Activated T-cell treated with anti-CD3 and anti-CD28 coated beads for 1 hour (primary cell): ENCODE data around the gene TNPO2.

ENCODE experiments used
- DNase-seq: peaks from one replicate; pipeline ENCODE4 v3.0.0-alpha.2; 2020; ENCODE audit warnings: low read depth

TNPO2 gene

DNA sequence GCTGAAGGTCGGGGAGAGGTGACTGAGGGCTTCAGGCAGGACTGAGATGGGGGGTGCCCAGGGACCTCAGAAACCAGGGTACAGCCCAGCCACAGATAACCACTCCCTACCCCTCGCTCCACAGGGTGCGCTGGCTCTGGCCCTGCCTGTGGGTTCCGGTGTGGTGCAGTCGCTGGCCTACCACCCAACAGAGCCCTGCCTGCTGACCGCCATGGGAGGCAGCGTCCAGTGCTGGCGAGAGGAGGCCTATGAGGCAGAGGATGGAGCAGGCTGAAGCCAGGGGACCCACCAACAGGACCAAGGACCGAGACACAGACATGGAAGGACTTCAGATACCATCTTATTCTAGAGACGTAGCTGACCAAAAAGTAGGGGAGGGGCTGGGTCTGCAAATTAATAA lies 48.3 kb downstream of the TNPO2 start:
- no peak for DNase-seq

DNA sequence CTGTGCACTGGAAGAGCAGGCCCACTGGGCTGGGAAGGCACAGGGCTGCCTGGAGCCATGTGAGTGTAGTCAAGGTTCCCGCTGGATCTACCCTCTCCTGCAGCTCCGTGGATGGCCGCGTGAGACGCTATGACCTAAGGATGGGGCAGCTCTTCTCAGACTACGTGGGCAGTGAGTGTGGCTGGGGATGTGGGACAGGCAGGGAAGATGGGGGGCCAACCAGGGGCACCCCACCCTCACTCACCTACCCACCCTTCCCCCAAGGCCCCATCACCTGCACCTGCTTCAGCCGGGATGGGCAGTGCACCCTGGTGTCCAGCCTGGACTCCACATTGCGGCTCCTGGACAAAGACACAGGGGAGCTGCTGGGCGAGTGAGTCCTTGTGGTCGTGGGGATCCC lies 51.0 kb downstream of the TNPO2 start:
- DNase-seq: no peak

DNA sequence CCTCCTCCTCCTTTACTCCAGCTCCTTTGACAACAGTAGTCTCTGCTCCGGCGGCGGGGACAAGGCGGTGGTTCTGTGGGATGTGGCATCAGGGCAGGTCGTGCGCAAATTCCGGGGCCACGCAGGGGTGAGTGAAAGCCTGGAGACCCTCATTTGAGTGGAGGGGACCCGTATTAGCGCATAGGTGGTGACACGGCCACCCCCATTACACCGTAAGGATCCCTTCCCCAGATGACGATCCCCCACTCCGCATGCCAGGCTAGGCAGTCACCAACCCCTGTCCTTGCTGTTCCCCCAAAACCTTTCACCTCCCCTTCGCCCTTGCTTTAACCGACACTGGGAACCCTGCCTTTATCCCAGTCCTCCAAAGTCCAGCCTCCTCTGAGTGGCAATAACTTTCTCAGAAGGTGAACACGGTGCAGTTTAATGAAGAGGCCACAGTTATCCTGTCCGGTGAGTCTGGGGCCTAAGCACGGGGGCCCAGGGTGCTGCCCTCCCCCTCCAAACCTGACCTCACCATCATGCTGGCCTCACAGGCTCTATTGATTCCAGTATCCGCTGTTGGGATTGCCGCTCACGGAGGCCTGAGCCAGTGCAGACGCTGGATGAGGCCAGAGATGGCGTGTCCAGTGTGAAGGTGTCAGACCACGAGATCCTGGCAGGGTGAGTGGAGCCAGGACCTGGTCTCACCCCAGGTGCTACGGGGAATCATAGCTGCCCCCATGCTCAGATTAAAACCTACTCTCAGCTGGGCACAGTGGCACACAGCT lies 53.4 kb downstream of the TNPO2 start:
- no peak for DNase-seq

DNA sequence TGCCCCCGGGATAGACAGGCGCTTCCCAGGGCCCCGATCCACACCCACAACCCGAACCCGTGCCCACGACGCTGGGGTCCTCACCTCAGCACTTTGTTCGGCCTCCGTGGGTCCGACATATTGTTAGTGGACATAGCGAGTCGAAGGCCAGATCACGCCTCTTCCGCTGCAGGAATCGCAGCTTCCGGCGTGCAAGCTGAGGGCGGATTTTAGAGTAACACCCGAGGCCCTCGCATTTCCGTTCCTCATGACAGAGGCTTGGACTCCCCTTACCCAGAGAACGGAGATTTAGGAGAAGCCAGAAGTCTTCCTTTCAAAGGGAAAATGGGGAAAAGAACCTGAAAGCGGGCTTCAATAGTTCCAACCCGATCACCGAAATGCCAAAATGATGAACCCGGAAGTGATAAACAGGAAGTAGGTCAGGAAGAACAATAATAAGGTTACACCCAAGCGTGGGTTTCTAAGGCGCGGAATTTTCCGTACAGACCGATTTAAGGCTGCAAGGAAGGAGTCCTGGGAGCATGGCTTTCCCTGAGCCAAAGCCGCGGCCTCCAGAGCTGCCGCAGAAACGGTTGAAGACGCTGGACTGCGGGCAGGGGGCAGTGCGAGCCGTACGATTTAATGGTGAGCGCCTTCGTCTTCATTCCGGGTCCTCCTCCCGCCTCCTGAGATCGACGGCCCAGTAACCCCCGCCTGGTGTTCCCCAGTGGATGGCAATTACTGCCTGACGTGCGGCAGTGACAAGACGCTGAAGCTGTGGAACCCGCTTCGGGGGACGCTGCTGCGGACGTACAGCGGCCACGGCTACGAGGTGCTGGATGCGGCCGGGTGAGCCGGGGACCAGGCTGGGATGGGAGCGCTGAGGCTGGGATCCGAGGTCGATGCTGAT lies 54.2 kb downstream of the TNPO2 start:
- DNase-seq: peak; percentile 68

DNA sequence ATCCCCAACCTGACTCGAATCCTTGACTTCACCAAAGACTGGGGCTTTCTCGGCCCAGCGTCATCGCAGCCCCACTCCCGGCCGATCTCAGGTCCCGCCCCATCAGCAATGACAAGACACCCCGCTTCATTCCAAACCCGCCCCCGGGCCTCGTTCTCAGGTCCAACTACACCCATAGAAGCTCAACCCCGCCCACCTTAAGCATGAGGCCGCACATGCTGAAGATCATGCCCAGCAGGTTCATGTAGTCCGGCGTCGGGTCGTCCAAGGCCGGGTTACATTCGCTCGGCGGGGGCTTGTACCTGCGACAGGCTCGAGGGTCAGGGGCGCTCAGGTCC lies 54.8 kb downstream of the TNPO2 start:
- peak; percentile 45 for DNase-seq

DNA sequence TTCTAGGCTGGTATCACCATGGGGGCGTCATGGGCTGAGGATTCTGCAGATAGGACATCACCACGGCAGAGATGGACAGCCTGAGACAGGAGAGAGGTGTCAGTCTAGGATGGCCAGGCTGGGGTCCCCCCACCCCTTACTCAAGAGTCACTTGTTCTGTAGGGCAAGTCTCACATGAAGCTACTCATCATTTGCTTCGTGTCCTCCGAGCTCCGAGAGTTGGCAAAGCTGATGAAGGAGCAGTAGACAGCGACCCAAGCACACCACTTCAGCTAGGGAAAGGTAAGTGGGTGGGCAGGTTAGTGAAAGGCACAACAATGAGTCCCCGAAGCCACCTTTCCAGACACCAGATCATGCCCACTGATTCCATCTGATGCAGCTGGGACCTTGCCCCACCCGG lies 55.4 kb downstream of the TNPO2 start:
- DNase-seq: no peak

DNA sequence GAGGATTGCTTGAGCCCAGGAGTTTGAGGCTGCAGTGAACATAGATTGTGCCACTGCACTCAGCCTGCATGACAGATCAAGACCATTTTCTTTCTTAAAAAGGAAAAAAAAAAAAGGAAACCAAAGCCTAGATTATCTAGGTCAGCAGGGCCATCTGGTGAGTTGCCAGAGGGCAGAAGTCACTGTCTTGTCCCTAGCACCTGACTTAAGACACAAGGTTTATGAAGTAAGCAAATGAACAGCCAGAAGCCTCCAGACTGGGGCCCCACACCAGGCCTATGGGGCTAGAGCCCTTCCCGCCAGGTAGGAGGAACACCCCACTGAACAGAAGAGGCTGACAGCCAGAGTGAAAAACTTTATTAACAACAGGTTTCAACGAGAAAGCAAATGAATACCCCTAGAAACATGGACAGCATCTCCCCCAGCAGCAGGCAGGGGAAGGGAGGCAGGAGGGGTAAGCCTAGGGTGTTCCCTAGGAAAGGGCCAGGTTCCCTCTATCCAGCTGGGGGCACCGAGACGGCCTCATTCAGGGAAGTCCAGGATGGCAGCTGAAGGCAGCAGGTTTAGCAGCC lies 55.9 kb downstream of the TNPO2 start:
- DNase-seq: no peak

DNA sequence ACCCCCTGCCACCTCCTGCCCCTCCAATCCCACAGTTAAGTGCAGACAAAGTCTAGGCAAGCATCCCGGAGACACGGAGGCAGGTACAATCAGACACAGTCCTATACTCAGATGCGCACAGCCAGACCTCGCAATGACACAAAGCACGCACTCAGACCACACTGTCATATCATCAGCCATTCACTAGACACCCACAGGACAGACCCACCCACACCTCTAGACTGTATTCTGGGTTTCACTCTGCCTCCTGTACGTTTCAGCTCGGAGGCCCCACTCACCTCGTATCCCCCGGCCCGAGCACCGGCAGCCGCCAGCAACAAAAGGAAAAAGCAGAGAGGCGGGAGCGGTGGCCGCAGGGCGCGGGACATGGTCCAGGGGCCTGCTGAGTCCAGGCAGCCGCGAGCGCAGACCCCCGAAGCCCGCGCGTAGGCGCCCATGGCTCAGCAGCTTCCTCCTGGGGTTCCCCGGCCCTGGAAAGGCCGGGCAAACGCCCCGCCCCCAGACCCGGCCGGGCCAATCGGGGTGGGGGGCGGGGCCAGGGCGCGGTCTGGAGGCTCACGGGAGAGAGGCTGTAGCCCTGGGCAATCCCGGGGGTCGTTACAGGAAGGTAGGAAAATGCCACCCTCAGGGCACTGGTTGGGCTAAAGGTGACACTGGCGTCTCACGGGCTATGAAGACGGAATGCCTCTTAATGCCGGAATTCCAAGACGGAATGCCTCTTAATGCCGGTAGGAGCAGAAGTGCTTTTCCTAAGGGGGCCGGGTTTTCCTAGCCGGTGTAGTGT lies 57.3 kb downstream of the TNPO2 start, which contains the start of the genes MAN2B1 and WDR83:
MAN2B1 (minus strand) TSS at position 478 of the 784 bp plus-strand sequence; CDS start at position 437, 41 bp downstream.
WDR83 (plus strand) TSS at position 543 of the 784 bp plus-strand sequence. CDS start 2,984 bp downstream, outside the sequence.
- peak; percentile 70 for DNase-seq

DNA sequence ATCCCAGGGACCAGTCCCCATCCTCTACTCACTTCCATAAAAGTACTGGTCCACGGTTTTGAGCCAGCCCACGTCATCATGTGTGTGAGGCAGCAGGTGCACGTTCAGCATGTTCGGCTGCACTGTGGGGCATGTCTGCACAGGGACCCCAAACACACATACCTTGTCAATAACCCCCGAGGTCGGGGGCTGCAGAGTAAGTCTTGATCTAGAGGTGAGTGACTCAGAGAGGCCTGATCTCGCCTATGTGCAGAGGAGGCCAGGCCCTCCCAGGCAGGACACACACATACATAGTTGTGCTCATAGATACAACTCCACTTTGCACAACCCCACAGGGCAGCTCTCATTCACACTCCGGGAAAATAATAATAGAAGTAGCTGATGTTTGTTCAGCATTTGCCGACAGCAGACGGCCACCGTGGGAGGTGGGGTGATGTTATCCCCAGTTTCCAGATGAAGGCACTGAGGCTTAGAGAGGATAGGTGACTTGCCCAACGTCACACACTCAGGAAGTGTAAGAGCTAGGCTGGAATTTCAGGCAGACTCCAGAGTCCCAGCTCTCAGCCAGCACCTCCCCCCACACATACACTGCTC lies 58.0 kb downstream of the TNPO2 start:
- DNase-seq: no peak

DNA sequence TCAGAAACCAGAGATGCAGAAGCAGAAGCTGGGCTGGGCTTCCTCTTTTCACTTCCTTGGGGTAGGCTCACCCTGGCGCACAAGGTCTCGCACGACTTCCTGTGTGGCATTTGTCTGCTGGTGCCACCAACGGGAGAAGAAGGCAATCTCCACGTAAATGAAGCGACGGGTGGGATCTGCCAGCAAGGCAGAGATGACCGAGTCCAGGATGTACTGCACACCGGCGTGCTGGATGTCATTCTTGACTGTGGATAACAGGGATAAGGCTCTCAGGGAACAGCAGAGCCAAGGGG lies 58.5 kb downstream of the TNPO2 start:
- DNase-seq: no peak

DNA sequence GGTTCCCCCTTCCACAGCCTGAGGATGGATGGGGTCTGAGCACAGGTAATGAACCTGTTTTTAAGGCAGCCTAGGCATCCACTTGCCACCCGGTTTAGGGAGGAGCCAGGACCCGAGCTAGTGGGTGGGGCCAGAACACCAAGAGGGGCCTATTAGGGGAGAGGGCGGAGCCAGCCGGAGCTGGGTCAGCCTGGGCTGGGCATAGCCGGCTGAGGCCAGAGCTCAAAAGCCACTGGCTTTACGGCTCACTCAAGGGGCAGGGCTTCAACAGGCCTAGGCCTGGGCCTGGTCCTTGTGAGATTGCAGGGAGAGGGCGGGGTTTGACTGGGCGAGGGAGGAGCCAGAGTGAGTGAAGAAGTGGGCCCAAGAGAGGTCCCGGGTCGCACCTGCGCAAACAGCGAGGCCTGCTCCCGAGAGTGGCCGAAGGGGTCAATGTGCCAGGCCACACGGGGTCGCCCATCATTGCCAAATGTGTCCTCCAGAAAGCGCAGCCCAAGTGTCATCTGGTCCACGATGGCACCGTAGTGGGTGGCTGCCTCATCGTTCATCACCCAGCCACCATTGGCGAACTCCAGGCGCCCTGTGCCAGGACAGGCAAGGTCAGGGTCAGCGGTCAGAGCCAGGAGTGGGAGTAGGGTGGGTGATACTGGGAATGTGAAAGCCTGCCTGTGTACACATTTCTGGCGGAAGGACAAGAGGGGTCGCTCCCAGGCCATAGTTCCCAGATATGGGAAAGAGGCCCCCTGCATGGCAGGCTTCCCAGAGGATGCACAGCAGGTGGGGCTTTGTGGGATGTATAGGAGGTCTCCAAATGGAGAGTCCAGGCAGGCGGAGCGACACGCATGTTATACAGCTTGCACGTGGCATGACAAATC lies 59.1 kb downstream of the TNPO2 start:
- DNase-seq: no peak

DNA sequence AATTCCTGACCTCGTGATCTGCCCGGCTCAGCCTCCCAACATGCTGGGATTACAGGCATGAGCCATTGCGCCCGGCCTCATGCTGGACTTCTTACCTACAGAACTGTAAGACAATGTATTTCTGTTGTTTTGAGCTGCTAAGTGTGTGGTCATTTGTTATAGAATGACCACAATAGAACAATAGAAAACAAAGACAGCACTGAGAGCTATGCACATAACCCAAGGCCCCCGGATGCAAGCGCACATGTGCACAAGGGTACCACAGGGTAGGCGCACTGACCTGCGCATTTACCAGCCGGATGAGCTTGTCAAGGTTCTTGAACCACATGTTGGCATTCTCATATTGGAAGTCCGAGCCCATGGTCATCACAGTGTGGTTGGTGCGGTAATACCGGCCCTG lies 62.8 kb downstream of the TNPO2 start:
- no peak for DNase-seq

DNA sequence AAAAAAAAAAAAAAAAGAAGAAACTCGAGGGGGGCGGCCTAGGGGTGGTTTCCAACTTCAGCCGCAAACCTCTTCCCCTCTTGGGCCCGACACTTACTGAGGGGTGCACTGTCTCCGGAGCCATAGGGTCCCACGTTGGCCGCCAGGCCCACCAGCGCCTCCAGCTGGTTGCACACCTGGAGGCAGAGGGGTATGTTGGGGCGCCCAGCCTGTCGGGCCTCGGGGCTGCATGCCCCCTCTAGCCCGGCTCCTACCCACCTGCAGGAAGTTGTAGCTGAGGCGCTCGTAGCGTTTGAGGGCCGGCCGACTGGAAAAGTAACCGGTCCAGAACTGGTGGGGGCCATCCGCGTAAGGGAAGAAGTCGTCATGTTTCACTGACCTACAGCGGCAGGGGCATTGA lies 65.8 kb downstream of the TNPO2 start:
- no peak for DNase-seq

DNA sequence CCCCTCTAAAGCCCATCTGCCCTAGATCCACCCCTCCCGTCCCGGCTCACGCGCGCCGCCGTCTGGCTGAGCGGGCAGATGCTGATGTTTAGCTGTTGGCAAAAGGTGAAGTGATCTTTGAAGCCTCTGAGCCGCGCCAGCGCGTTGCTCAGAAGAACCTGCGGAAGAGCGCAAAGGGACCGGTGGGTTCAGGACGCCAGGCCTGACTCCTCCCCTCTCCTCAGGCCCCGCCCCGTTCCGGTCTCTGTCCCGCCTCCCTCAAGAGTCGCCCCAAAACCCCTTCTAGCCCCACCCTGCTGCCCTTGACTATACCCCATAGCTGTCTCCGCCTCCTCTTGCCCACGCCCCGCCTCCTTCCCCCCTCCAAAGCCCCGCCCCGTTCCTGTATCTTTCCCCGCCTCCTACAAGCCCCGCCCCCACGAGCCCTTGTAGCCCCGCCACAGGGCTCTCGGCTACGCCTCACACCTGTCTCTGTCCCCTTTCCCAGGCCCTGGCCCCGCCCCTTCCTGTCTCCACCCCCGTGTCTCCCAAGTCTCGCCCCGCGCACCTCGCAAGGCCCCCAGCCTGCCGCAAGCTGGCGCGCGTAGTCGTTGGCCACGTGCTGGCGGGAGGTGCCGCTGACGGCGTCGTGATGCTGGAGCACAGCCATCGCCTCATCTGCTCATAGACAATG lies 66.7 kb downstream of the TNPO2 start:
- no peak for DNase-seq

DNA sequence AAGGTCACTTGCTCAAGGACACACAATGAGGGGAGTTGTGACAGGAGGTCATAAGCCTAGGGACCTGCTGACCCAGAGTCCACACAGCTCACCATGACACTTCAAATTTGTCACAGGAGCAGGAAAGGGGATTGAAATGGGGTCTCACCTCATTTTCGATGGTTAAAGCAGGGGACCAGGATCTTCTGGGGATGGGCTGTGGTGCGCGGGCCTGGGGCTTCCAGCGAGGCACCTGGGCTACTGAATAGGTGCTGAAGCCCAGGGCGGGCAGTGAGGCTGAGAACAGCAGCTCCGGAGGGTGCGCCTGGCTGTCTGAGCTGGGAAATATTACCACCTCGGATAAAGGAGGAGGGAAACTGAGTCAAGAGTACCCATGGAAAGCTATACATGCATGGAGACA lies 68.2 kb downstream of the TNPO2 start:
- no peak for DNase-seq

DNA sequence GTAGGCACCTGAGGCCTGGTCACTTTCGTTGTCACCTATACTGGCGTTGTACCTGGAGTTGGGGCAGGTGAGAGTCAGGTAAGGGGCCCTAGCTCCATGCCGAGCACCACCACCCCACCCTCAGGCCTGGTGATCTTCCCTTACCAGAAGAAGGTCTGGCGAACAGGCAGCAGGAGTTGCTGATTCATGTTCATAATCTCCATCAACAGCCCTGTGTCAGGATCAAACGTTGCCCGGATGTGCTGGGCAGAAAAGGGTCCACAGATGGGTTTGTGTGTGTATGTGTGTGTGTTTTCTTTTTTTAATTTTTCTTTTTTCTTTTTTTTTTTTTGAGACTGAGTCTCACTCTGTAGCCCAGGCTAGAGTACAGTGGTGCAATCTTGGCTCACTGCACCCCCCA lies 71.5 kb downstream of the TNPO2 start:
- no peak for DNase-seq

DNA sequence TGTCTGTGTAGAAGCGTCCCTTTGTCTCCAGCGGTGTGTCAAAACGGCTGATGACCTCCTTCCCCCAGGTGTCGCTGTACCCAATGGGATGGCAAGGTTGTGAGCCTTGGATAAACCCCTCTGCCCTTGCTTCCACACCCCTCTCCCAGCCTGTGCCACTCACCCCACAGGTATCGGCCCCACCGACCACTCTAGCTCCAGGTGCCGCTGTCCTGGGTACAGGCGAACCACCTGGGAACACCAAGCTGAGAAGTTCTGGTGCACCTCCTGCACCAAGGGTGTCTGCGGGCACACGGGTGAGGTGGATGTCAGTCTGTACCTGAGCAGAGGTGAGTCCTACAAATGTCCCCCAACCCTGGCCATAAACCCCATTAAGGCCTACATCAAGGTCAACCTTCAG lies 73.8 kb downstream of the TNPO2 start:
- no peak for DNase-seq
